Measurements from ENCODE around the gene SLC44A5.

Gene SLC44A5

DNA sequence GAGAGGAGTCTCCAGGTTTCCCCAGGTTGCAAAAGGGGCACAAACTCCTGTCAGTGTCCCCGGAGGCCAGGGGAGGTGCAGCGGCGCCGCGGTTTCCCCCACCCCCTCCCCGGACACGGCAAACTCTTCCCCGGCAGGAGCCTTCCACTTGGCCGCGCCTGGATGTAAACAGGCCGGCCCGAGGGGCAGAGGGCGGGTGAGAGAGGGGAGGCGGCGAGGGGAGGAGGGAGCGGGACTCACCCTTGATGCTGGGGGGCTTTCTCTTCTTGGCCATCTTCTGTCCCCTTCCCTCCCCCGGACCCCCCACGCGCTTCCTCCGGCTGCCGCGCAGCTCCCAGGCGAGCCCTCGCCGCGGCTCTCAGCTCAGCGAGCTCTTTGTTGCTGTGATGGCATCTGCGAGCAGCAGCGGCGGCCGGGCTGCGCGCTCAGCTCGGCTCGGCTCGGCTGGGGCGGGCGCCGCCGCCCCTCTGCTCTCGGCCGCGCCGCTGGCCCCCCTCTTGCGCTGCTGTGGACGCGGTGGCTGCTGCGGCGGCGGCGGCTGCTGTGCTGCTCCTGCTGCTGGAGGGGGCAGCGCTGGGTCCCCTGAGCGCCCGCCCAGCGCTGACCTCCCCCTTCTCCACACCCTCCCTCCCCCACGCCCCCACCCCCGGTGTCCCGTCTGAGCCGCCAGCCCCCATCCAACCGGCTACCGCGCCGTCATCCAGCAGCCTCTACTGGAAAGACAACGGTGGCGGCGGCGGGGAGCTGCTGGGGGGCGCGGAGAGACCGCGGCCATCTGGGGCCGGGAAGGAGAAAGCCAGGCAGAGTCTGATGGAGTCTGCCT lies 4.9 kb upstream of the SLC44A5 start:
- in situ Hi-C loops (cut with HindIII; ENCODE audit: low sequenced_read_pairs): no loop called here
- peak; percentile 9 for DNase-seq (ENCODE audit: low read depth)
- TF ChIP-seq, protein P1, sequence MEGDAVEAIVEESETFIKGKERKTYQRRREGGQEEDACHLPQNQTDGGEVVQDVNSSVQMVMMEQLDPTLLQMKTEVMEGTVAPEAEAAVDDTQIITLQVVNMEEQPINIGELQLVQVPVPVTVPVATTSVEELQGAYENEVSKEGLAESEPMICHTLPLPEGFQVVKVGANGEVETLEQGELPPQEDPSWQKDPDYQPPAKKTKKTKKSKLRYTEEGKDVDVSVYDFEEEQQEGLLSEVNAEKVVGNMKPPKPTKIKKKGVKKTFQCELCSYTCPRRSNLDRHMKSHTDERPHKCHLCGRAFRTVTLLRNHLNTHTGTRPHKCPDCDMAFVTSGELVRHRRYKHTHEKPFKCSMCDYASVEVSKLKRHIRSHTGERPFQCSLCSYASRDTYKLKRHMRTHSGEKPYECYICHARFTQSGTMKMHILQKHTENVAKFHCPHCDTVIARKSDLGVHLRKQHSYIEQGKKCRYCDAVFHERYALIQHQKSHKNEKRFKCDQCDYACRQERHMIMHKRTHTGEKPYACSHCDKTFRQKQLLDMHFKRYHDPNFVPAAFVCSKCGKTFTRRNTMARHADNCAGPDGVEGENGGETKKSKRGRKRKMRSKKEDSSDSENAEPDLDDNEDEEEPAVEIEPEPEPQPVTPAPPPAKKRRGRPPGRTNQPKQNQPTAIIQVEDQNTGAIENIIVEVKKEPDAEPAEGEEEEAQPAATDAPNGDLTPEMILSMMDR (IDR thresholded peaks at IDR 0.05; ENCODE audit: low read depth, low read length, missing control alignments): no peak
- peak overlapping the region; percentile 65 for H3K4me3 ChIP-seq (ENCODE audit: low read depth, low read length)

DNA sequence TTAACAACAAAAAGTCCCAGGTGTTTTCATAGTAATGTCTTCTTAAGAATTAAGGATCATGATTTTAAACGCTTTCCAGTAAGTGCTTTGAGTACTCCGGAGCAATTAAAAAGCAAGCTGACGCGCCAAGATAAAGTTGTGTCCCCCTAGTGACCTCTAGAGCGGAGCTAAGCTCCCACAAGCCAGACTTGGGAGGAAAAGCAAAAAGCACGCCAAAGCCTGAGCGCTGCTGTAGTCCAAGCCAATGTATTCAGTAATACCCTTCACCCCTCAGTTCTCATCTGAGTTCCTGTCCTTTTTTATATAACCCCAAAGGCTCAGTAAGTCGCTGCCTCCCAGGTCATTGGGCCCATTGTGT lies 3.5 kb upstream of the SLC44A5 start:
- in situ Hi-C loops (cut with HindIII; ENCODE audit: low sequenced_read_pairs): no loop called here
- DNase-seq (ENCODE audit: low read depth): no peak
- TF ChIP-seq, protein P1 (IDR thresholded peaks at IDR 0.05; ENCODE audit: low read depth, low read length, missing control alignments): no peak
- peak overlapping the region; percentile 65 for H3K4me3 ChIP-seq (ENCODE audit: low read depth, low read length)

DNA sequence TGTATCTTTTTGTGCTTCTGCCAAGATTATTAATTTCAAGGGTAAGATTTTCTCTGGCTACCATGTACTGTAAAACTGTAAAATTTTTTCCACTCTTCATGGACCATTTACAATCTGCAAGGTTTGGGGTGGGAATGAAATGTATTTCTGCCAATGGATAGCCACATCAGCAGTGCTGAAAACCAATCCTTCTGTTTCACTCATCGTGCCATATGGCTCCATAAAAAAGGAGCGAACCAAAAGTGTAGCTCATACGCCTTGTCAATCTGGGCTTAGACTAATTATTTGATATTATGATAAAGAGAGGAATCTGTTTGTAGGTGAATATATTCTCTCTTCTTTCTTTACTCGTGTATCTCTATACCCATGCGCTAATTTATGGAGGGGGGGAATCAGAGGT lies 3.0 kb upstream of the SLC44A5 start:
- H3K4me3 ChIP-seq (ENCODE audit: low read depth, low read length): no peak overlapping the region
- TF ChIP-seq, protein P1 (IDR thresholded peaks at IDR 0.05; ENCODE audit: low read depth, low read length, missing control alignments): no peak
- in situ Hi-C loops (cut with HindIII; ENCODE audit: low sequenced_read_pairs): no loop called here
- DNase-seq (ENCODE audit: low read depth): no peak

DNA sequence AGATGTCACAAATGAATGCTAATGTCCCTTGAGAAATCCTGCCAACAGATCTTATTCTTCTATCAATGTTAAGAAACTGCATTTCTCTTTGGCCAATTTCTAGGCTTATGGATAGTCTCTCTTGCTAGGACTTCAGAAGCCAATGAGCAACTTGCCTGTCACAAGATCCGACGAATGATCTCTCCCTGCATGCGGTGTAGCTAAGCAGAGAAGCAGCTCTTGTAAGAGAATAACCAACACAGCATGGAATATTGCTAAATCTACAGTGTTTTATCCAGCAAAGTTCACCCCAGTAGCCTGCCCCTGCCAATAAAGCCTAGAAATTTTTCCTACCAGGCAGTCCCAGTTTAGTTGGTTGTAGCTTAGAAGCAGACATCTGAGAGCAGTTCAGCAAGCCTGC lies 2.1 kb upstream of the SLC44A5 start:
- TF ChIP-seq, protein P1 (IDR thresholded peaks at IDR 0.05; ENCODE audit: low read depth, low read length, missing control alignments): no peak
- no peak overlapping the region for H3K4me3 ChIP-seq (ENCODE audit: low read depth, low read length)
- in situ Hi-C loops (cut with HindIII; ENCODE audit: low sequenced_read_pairs): no loop called here
- no peak for DNase-seq (ENCODE audit: low read depth)

DNA sequence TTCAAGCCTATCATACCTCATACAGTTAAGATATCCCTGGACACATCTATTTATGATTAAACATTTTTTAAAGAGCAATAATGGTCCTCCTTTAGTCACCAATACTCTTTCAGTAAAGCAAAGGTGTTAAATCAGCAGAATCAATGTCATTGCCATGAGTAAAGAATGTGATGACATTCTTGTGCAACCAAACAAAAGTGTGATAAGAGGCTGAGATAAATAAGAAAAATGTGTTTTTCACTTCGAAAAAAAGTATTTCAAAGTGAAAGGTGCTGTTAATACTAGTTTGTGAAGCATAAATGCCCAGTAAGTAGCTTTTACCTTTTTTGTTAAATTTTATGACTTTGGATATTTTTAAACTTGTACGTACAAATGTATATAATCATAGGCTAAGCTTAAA lies 8.4 kb downstream of the SLC44A5 start:
- TF ChIP-seq, protein P1 (IDR thresholded peaks at IDR 0.05; ENCODE audit: low read depth, low read length, missing control alignments): no peak
- DNase-seq (ENCODE audit: low read depth): no peak
- no peak overlapping the region for H3K4me3 ChIP-seq (ENCODE audit: low read depth, low read length)
- in situ Hi-C loops (cut with HindIII; ENCODE audit: low sequenced_read_pairs): no loop called here

DNA sequence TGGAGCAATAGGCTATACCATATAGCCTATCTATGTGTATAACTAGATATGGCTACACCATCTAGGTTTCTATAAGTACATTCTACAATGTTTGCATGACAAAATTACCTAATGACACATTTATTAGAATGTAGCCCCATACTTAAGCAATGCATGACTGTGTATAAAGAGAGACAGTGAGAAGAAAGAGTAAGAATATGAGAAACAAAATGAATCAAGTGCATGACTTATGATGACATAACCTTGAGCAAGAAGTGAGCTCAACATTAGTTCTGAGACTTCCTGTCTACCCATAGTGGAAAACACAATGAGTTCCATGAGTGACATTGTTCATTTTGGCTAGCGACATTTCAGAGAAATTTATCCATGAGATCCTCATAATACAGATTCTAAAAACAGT lies 10.1 kb downstream of the SLC44A5 start:
- in situ Hi-C loops (cut with HindIII; ENCODE audit: low sequenced_read_pairs): no loop called here
- no peak overlapping the region for H3K4me3 ChIP-seq (ENCODE audit: low read depth, low read length)
- TF ChIP-seq, protein P1 (IDR thresholded peaks at IDR 0.05; ENCODE audit: low read depth, low read length, missing control alignments): no peak
- DNase-seq (ENCODE audit: low read depth): no peak
